A673 (cell line): ENCODE measurements around the gene NHS.

Experiments
- CTCF ChIP-seq: fragments of 300-800, 200-600 bp; sonication (generic); conservative IDR thresholded peaks from 2 replicates; pipeline ENCODE4 v1.5.1; 2017; ENCODE audit warnings: low read depth, mild to moderate bottlenecking, antibody characterized with exemption, low read length, moderate library complexity, mixed read lengths
- EZH2 ChIP-seq: fragments of 200-600 bp; sonication (generic); IDR thresholded peaks from 2 replicates; pipeline ENCODE4 v1.6.1; 2017; ENCODE audit warnings: borderline replicate concordance, low read depth, mild to moderate bottlenecking, mixed read lengths, antibody characterized with exemption, low read length; ENCODE audit not compliant: poor library complexity, severe bottlenecking

DNA sequence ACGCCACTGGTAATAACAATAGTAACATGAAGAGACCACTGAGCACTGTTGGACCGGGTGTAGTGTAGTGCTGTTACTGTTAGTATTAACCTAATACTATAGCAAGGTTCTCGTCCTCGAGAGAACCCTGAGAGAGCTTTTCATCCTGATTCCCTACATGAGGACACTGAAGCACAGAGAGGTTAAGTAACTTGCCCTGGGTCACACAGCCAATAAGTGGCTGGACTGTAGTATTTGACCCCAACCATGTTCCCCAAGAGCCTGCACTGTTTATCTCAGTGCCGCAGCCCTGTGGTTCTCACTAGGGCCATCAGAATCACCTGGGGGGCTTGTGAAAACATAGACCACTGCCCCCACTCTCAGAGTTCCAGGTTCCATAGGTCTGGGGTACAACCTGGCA is 372.7 kb downstream of the NHS start:
- TF ChIP-seq CTCF (no peak), EZH2 (no peak)
